Loucy (cell line): ENCODE measurements around the gene GUSB.
"Not testable (repeated sequence)": the region's sequence is repeated elsewhere in the genome, so short reads cannot be mapped to it uniquely, and the experiment has no call there.

Source experiments
- H2AFZ ChIP-seq: fragments of 200-600 bp; sonication (generic); 2 replicates; pipeline ENCODE4 v1.6.0; 2016; ENCODE audit warnings: antibody characterized with exemption, mild to moderate bottlenecking, low read length, moderate library complexity
- H3F3A ChIP-seq: fragments of 200-600 bp; 2 replicates; pipeline ENCODE4 v1.6.0; 2016; ENCODE audit warnings: antibody characterized with exemption, low read depth, mild to moderate bottlenecking
- H3K27me3 ChIP-seq: fragments of 200-600 bp; sonication (generic); 2 replicates; pipeline ENCODE4 v1.6.1; 2014; ENCODE audit warnings: low read length, mild to moderate bottlenecking; ENCODE audit not compliant: insufficient read depth, poor library complexity, severe bottlenecking
- H3K36me3 ChIP-seq: fragments of 200-600 bp; sonication (generic); 2 replicates; pipeline ENCODE4 v1.6.1; 2016; ENCODE audit warnings: low read length; ENCODE audit not compliant: insufficient read depth
- H3K4me1 ChIP-seq: fragments of 200-600 bp; sonication (generic); 2 replicates; pipeline ENCODE4 v1.5.1; 2014; ENCODE audit warnings: low read length, mild to moderate bottlenecking; ENCODE audit not compliant: insufficient read depth, poor library complexity, severe bottlenecking
- H3K4me2 ChIP-seq: fragments of 200-600 bp; sonication (generic); 2 replicates; pipeline ENCODE4 v1.6.0; 2014; ENCODE audit warnings: antibody characterized with exemption, low read length, low read depth, mild to moderate bottlenecking; ENCODE audit not compliant: poor library complexity, severe bottlenecking
- H3K4me3 ChIP-seq: fragments of 200-600 bp; sonication (generic); 2 replicates; pipeline ENCODE4 v1.5.1; 2014; ENCODE audit warnings: low read length, mild to moderate bottlenecking, mixed read lengths; ENCODE audit not compliant: poor library complexity, severe bottlenecking
- H3K79me2 ChIP-seq: fragments of 200-600 bp; sonication (generic); 2 replicates; pipeline ENCODE4 v1.6.1; 2014; ENCODE audit warnings: low read length; ENCODE audit not compliant: insufficient read depth
- H3K9ac ChIP-seq: fragments of 200-600 bp; sonication (generic); 2 replicates; pipeline ENCODE4 v1.6.0; 2014; ENCODE audit warnings: mild to moderate bottlenecking, low read depth, low read length, moderate library complexity; ENCODE audit not compliant: poor library complexity, severe bottlenecking
- H3K9me2 ChIP-seq: fragments of 200-600 bp; sonication (generic); replicated peaks from 2 replicates; pipeline ENCODE4 v1.6.1; 2016; ENCODE audit warnings: low read depth, low read length, mixed read lengths
- H3K9me3 ChIP-seq: fragments of 200-600 bp; sonication (generic); 2 replicates; pipeline ENCODE4 v1.6.1; 2014; ENCODE audit warnings: mild to moderate bottlenecking, antibody characterized with exemption, low read length, low read depth; ENCODE audit not compliant: insufficient read depth
- H4K20me1 ChIP-seq: fragments of 200-600 bp; sonication (generic); 2 replicates; pipeline ENCODE4 v1.6.0; 2014; ENCODE audit warnings: antibody characterized with exemption, low read length, mild to moderate bottlenecking; ENCODE audit not compliant: insufficient read depth, poor library complexity, severe bottlenecking
- EZH2phosphoT487 ChIP-seq: fragments of 200-600 bp; IDR thresholded peaks from 2 replicates; pipeline ENCODE4 v1.6.1; 2018; ENCODE audit warnings: antibody characterized with exemption, mild to moderate bottlenecking, moderate library complexity, borderline replicate concordance
- TF ChIP-seq, protein P1 (sequence below): fragments of 200-600 bp; sonication (generic); conservative IDR thresholded peaks from 2 replicates; pipeline ENCODE4 v1.5.1; 2014; ENCODE audit warnings: mild to moderate bottlenecking, antibody characterized with exemption, low read length

The GUSB gene

DNA sequence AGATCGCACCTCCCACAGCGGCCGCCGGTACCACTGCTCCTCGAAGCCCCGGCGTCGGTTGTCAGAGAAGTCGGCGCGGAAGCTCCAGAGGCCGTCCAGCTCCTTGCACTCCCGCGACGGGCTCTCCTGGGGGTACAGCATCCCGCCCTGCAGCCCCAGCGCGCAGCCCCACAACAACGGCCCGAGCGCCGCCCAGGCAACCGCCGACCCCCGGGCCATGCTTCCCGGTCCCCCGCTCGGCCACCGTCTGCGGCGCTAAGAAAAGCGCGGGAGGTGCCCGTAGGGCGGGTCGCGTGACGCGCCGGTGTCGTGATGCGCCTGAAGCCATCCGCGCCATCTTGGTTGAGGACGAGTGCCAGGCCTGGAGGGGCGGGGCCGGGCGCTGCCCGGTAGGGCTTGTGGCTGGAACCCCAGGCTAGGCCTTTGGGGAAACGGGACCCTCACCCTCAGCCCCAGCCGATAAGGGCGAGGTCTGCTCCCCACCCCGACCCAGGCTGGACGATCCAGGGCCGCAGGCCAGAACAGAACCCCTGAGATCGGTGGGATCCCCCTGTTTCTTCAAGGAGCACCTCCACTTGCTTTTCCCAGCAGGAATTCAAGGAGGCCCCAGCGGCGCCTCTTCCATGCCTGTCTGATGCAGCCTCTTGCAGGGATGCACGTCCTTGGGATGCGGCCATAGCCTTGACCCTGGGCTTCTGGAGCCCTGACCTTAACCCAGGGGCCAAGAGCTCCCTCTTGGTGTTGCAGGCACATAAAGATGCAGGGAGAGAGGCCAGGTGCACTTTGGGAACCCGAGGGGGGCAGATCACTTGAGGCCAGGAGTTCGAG lies at the start of gene GUSB:
GUSB (minus strand) TSS at position 249 of the 828 bp plus-strand sequence; CDS start at position 219, 30 bp downstream.
- Histone ChIP-seq H3K79me2 (peaks cover 36% of the 10 kb centered on the region), H3K9me2 (no peaks in the 10 kb centered on the region), H3K4me2 (peak within 1 kb of the TSS; percentile 82), H3K9me3 (no peaks in the 10 kb centered on the region), H2AFZ (peak within 1 kb of the TSS; percentile 97), H4K20me1 (peaks cover 33% of the 10 kb centered on the region), H3K36me3 (peaks cover 9% of the 10 kb centered on the region; the same call in 1 of the 2 replicates), H3K4me1 (no peaks in the 10 kb centered on the region), H3K27me3 (no peaks in the 10 kb centered on the region), H3F3A (no peaks in the 10 kb centered on the region), H3K9ac (peak within 1 kb of the TSS; percentile 86), H3K4me3 (peak within 1 kb of the TSS; percentile 78)
- TF ChIP-seq EZH2phosphoT487 = no peak

DNA sequence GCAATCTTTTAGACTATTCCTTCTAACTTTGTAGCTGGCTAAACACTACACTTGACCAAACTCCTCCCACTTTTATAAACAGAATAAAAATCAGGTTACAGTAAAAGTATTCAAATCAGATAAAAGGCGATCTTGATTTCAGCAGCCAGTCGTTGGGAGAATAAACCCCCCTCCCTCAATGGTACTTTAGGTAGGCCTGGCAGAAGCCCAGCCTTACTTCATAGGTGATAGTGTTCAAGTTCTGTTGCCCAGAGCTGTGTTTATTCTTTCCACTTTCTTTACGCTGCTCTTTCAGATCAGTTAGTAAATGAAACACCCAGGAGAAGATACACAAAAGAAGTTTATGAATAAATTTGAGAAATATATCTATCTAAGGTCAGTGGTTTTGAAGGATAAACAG lies 46.3 kb upstream of the GUSB start:
- not testable (repeated sequence) for H3K36me3 ChIP-seq, H3K27me3 ChIP-seq, H2AFZ ChIP-seq, H3K4me1 ChIP-seq, H3K4me2 ChIP-seq, H3K9me3 ChIP-seq, H4K20me1 ChIP-seq, H3F3A ChIP-seq, H3K79me2 ChIP-seq, H3K9me2 ChIP-seq, H3K9ac ChIP-seq, H3K4me3 ChIP-seq

DNA sequence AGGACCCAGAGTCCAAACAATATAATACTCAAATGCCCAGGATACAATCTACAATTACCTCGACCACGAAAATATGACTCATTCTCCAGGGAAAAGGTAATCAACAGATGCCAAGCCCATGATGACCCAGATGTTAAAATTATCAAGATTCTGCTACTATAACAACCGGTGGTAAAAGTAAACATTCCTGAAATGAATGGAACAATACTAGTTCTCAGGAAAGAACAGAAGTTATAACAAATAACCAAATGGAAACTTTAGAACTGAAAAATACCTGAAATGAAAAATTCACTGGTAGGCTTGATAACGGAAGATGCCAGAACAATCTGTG lies 34.1 kb upstream of the GUSB start:
- Histone ChIP-seq H3K79me2 (no peaks in the 10 kb centered on the region), H2AFZ (no peak overlapping the region), H4K20me1 (no peaks in the 10 kb centered on the region), H3K9me2 (no peaks in the 10 kb centered on the region), H3K27me3 (no peaks in the 10 kb centered on the region), H3F3A (no peaks in the 10 kb centered on the region), H3K4me3 (no peak overlapping the region), H3K36me3 (no peaks in the 10 kb centered on the region), H3K9me3 (no peaks in the 10 kb centered on the region), H3K4me1 (no peaks in the 10 kb centered on the region), H3K4me2 (no peak overlapping the region), H3K9ac (no peak overlapping the region)
- TF ChIP-seq, protein P1, sequence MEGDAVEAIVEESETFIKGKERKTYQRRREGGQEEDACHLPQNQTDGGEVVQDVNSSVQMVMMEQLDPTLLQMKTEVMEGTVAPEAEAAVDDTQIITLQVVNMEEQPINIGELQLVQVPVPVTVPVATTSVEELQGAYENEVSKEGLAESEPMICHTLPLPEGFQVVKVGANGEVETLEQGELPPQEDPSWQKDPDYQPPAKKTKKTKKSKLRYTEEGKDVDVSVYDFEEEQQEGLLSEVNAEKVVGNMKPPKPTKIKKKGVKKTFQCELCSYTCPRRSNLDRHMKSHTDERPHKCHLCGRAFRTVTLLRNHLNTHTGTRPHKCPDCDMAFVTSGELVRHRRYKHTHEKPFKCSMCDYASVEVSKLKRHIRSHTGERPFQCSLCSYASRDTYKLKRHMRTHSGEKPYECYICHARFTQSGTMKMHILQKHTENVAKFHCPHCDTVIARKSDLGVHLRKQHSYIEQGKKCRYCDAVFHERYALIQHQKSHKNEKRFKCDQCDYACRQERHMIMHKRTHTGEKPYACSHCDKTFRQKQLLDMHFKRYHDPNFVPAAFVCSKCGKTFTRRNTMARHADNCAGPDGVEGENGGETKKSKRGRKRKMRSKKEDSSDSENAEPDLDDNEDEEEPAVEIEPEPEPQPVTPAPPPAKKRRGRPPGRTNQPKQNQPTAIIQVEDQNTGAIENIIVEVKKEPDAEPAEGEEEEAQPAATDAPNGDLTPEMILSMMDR = no peak
- no peak for TF ChIP-seq EZH2phosphoT487

DNA sequence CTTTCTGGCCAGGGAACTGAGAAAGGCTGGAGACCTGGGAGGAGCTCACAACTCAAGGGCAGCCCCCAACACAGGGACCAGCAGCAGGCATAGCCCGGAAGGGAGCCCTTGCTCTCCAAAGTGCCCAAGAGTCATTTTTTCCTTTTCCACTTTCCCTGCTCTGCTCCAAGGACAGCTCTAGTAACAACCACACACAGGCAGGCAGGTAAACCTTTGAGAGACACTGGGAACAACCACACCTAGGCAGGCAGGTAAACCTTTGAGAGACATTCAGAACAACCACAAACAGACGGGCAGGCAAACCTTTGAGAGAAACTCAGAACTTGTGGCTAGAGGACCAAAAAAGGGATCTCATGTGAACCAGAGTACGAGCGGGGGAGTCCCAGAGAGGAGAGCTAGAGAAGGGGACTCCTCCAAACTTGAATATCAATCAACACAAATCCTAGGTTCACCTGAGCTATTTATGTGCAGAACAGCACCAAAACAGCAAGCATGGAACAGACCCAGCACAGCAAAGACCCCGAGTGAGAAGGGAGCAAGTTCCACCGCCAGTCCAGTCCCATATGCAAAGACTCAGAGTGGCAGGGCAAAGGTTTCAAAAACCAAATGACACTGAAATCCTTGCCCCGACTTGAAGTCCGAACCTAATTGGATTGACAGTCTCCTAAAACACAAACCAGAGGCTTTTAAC lies 33.6 kb upstream of the GUSB start:
- no peaks in the 10 kb centered on the region for H4K20me1 ChIP-seq
- no peaks in the 10 kb centered on the region for H3K9me3 ChIP-seq
- no peaks in the 10 kb centered on the region for H3K27me3 ChIP-seq
- no peaks in the 10 kb centered on the region for H3K36me3 ChIP-seq
- no peak overlapping the region for H3K9ac ChIP-seq
- H3K79me2 ChIP-seq = no peaks in the 10 kb centered on the region
- peak overlapping the region; percentile 14; the same call in 1 of the 2 replicates for H2AFZ ChIP-seq
- H3K4me2 ChIP-seq = no peak overlapping the region
- TF ChIP-seq, protein P1 = no peak
- no peak for TF ChIP-seq EZH2phosphoT487
- H3F3A ChIP-seq = no peaks in the 10 kb centered on the region
- H3K9me2 ChIP-seq = no peaks in the 10 kb centered on the region
- H3K4me1 ChIP-seq = no peaks in the 10 kb centered on the region
- H3K4me3 ChIP-seq = no peak overlapping the region
